Uterus (tissue), 2 donors: ENCODE data around the gene TOR4A.

ENCODE experiments used
- POLR2A ChIP-seq, 2 donors: fragments of 450-650 bp; IDR thresholded peaks; one replicate each; pipeline ENCODE4 v1.6.1; 2016; ENCODE audit warnings: antibody characterized with exemption in 2 of 2, mild to moderate bottlenecking in 1 of 2, moderate library complexity in 1 of 2
- TF ChIP-seq, protein P1 (sequence below), 4 experiments: fragments of 200-600 bp in 2 of 4; fragments of 450-650 bp in 2 of 4; sonication (generic) in 2 of 4; IDR thresholded peaks; one replicate each; pipeline ENCODE4 v1.5.1; 2016 to 2019; ENCODE audit warnings: antibody characterized with exemption in 4 of 4, mild to moderate bottlenecking in 2 of 4, moderate library complexity in 1 of 4

DNA sequence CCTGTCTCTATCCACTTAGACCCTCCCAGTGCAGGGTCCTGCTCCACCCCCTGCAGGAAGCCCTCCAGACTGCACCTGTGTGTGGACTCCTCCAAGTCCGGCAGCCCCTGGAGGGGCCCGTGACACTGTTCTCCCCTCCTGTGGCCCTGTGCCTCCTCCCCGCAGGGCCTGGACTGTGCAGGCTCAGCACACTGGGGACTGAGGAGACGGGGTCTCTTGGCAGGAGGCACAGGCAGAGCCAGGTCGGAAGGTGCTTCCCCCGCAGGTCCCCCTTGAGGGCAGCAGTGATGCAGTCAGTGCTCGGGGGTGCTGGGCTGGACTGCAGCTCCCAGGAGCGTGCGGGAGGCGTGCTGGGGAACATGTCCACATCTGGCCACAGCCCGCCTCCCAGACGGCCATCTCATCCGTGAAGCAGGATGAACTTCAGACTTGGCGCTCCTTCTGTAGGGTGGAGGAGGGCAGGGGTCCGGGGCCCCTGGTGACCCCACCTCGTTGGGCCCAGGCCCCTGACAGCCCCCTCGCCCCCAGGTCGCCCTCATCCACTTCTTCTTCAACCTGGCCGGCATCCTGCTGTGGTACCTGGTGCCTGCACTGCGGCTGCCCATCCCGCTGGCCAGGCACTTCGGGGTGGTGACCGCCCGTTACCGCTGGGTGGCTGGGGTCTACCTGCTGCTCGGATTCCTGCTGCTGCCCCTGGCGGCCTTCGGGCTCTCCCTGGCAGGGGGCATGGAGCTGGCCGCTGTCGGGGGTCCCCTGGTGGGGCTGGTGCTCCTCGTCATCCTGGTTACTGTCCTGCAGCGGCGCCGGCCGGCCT, 41.9 kb upstream of the TOR4A start:
- TF ChIP-seq, protein P1, sequence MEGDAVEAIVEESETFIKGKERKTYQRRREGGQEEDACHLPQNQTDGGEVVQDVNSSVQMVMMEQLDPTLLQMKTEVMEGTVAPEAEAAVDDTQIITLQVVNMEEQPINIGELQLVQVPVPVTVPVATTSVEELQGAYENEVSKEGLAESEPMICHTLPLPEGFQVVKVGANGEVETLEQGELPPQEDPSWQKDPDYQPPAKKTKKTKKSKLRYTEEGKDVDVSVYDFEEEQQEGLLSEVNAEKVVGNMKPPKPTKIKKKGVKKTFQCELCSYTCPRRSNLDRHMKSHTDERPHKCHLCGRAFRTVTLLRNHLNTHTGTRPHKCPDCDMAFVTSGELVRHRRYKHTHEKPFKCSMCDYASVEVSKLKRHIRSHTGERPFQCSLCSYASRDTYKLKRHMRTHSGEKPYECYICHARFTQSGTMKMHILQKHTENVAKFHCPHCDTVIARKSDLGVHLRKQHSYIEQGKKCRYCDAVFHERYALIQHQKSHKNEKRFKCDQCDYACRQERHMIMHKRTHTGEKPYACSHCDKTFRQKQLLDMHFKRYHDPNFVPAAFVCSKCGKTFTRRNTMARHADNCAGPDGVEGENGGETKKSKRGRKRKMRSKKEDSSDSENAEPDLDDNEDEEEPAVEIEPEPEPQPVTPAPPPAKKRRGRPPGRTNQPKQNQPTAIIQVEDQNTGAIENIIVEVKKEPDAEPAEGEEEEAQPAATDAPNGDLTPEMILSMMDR (IDR thresholded peaks at IDR 0.05), result no peak
- no peak for TF ChIP-seq POLR2A (IDR thresholded peaks at IDR 0.05)
